Measurements from ENCODE around the gene ZNF652.

The ZNF652 gene

DNA sequence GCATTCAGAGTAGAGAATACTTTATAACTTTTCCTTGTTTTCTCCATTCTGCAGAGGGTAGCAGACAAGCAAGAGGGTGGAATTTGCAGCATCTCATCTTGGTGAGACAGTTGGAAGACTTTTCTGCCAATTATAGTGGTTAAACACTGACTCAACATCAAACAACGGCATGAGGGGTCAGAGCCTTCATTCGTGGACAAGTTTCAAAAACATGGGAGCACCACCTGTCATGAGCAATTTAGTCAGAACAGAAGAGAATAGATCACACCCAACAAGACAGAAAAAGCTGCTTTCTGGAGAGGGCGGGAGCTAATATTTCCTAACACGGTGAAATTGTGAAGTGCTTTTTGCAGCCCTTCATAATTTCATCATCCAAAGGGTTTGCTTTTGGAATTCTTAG, 17.9 kb upstream of the ZNF652 start:
- no peak for ATAC-seq
- TF ChIP-seq, protein P1, sequence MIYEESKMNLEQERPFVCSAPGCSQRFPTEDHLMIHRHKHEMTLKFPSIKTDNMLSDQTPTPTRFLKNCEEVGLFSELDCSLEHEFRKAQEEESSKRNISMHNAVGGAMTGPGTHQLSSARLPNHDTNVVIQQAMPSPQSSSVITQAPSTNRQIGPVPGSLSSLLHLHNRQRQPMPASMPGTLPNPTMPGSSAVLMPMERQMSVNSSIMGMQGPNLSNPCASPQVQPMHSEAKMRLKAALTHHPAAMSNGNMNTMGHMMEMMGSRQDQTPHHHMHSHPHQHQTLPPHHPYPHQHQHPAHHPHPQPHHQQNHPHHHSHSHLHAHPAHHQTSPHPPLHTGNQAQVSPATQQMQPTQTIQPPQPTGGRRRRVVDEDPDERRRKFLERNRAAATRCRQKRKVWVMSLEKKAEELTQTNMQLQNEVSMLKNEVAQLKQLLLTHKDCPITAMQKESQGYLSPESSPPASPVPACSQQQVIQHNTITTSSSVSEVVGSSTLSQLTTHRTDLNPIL (CRISPR knock-in tag; IDR thresholded peaks at IDR 0.05; ENCODE audit: low read depth), result no peak
- TF ChIP-seq ZNF8 (CRISPR knock-in tag; IDR thresholded peaks at IDR 0.05), result no peak
- TF ChIP-seq ZNF565 (CRISPR knock-in tag; conservative IDR thresholded peaks at IDR 0.05; ENCODE audit: low read depth), result no peak
- no peak for TF ChIP-seq SNAI2 (CRISPR knock-in tag; IDR thresholded peaks at IDR 0.05)
- TF ChIP-seq ZFP3 (CRISPR knock-in tag; IDR thresholded peaks at IDR 0.05), result no peak
- TF ChIP-seq ESRRG (CRISPR knock-in tag; IDR thresholded peaks at IDR 0.05), result no peak
- TF ChIP-seq, protein P2, sequence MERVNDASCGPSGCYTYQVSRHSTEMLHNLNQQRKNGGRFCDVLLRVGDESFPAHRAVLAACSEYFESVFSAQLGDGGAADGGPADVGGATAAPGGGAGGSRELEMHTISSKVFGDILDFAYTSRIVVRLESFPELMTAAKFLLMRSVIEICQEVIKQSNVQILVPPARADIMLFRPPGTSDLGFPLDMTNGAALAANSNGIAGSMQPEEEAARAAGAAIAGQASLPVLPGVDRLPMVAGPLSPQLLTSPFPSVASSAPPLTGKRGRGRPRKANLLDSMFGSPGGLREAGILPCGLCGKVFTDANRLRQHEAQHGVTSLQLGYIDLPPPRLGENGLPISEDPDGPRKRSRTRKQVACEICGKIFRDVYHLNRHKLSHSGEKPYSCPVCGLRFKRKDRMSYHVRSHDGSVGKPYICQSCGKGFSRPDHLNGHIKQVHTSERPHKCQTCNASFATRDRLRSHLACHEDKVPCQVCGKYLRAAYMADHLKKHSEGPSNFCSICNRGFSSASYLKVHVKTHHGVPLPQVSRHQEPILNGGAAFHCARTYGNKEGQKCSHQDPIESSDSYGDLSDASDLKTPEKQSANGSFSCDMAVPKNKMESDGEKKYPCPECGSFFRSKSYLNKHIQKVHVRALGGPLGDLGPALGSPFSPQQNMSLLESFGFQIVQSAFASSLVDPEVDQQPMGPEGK (CRISPR knock-in tag; IDR thresholded peaks at IDR 0.05; ENCODE audit: borderline replicate concordance), result no peak
- TF ChIP-seq, protein P3, sequence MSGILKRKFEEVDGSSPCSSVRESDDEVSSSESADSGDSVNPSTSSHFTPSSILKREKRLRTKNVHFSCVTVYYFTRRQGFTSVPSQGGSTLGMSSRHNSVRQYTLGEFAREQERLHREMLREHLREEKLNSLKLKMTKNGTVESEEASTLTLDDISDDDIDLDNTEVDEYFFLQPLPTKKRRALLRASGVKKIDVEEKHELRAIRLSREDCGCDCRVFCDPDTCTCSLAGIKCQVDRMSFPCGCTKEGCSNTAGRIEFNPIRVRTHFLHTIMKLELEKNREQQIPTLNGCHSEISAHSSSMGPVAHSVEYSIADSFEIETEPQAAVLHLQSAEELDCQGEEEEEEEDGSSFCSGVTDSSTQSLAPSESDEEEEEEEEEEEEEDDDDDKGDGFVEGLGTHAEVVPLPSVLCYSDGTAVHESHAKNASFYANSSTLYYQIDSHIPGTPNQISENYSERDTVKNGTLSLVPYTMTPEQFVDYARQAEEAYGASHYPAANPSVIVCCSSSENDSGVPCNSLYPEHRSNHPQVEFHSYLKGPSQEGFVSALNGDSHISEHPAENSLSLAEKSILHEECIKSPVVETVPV (CRISPR knock-in tag; IDR thresholded peaks at IDR 0.05), result no peak
- TF ChIP-seq ISL1 (CRISPR knock-in tag; IDR thresholded peaks at IDR 0.05), result no peak
- TF ChIP-seq TOX (CRISPR knock-in tag; IDR thresholded peaks at IDR 0.05; ENCODE audit: borderline replicate concordance), result no peak
- TF ChIP-seq OSR1 (CRISPR knock-in tag; IDR thresholded peaks at IDR 0.05), result no peak
- no peak for TF ChIP-seq BACH2 (CRISPR knock-in tag; IDR thresholded peaks at IDR 0.05; ENCODE audit: borderline replicate concordance)
- TF ChIP-seq ZFP30 (CRISPR knock-in tag; IDR thresholded peaks at IDR 0.05), result no peak
- no peak for TF ChIP-seq CSDC2 (CRISPR knock-in tag; IDR thresholded peaks at IDR 0.05)
- TF ChIP-seq ZC3H10 (CRISPR knock-in tag; IDR thresholded peaks at IDR 0.05), result no peak
- TF ChIP-seq ARNTL (CRISPR knock-in tag; IDR thresholded peaks at IDR 0.05; ENCODE audit: borderline replicate concordance, low read depth), result no peak
- no peak for TF ChIP-seq ZNF70 (CRISPR knock-in tag; IDR thresholded peaks at IDR 0.05)
- TF ChIP-seq, protein P4, sequence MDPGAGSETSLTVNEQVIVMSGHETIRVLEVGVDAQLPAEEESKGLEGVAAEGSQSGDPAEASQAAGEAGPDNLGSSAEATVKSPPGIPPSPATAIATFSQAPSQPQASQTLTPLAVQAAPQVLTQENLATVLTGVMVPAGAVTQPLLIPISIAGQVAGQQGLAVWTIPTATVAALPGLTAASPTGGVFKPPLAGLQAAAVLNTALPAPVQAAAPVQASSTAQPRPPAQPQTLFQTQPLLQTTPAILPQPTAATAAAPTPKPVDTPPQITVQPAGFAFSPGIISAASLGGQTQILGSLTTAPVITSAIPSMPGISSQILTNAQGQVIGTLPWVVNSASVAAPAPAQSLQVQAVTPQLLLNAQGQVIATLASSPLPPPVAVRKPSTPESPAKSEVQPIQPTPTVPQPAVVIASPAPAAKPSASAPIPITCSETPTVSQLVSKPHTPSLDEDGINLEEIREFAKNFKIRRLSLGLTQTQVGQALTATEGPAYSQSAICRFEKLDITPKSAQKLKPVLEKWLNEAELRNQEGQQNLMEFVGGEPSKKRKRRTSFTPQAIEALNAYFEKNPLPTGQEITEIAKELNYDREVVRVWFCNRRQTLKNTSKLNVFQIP (CRISPR knock-in tag; IDR thresholded peaks at IDR 0.05; ENCODE audit: borderline replicate concordance, low read depth), result no peak
- no peak for TF ChIP-seq TCF4 (CRISPR knock-in tag; IDR thresholded peaks at IDR 0.05; ENCODE audit: borderline replicate concordance)
- TF ChIP-seq GLIS3 (CRISPR knock-in tag; IDR thresholded peaks at IDR 0.05), result no peak

DNA sequence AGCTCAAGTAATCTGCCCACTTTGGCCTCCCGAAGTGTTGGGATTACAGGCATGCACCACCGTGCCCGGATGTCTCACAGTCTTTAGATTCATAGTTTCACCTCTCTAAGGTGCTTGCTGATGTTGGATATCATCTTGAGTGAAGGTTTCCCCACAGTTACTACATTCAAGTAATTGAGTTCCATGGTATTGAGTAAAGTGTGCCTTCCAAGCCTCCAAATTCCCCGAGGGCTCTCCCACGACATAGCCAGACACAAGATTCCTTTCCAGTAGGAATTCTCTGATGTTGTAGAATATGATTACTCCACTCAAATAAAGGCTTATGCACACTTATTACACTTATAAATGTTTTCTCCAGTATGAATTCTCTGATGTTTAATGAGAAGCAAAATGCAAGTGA, 16.3 kb upstream of the ZNF652 start:
- no peak for ATAC-seq
- TF ChIP-seq ZFP30 (CRISPR knock-in tag; IDR thresholded peaks at IDR 0.05) (no peak), TCF4 (CRISPR knock-in tag; IDR thresholded peaks at IDR 0.05; ENCODE audit: borderline replicate concordance) (no peak), GLIS3 (CRISPR knock-in tag; IDR thresholded peaks at IDR 0.05) (no peak), ARNTL (CRISPR knock-in tag; IDR thresholded peaks at IDR 0.05; ENCODE audit: borderline replicate concordance, low read depth) (no peak), RARB (CRISPR knock-in tag; IDR thresholded peaks at IDR 0.05) (no peak), PPARA (CRISPR knock-in tag; IDR thresholded peaks at IDR 0.05; ENCODE audit: borderline replicate concordance) (no peak), ZNF70 (CRISPR knock-in tag; IDR thresholded peaks at IDR 0.05) (no peak), TOX (CRISPR knock-in tag; IDR thresholded peaks at IDR 0.05; ENCODE audit: borderline replicate concordance) (no peak), ESRRG (CRISPR knock-in tag; IDR thresholded peaks at IDR 0.05) (no peak), OSR1 (CRISPR knock-in tag; IDR thresholded peaks at IDR 0.05) (no peak)
- TF ChIP-seq, protein P1 (CRISPR knock-in tag; IDR thresholded peaks at IDR 0.05; ENCODE audit: low read depth), result no peak
- TF ChIP-seq, protein P2 (CRISPR knock-in tag; IDR thresholded peaks at IDR 0.05; ENCODE audit: borderline replicate concordance), result no peak
